Progenitor cell of endocrine pancreas (in vitro differentiated cells): ENCODE results near the gene PIK3R4. TPM values are rescaled to one million over a fixed set of nuclear protein-coding genes. Genes with fewer than 3 reads are reported as not detected.

Source experiments
- DNase-seq: peaks from one replicate; pipeline ENCODE4 v3.0.0; 2021; ENCODE audit warnings: low spot score; ENCODE audit not compliant: unreplicated experiment
- H3K27ac Mint-ChIP-seq: 2 replicates; pipeline ENCODE4 v1.8.0; 2021; ENCODE audit warnings: mild to moderate bottlenecking, moderate library complexity, mixed read lengths
- H3K27me3 Mint-ChIP-seq: 2 replicates; pipeline ENCODE4 v1.8.0; 2021; ENCODE audit warnings: mixed read lengths
- H3K36me3 Mint-ChIP-seq: 2 replicates; pipeline ENCODE4 v1.8.0; 2022; ENCODE audit warnings: mixed read lengths; ENCODE audit not compliant: insufficient read depth
- H3K4me1 Mint-ChIP-seq: 2 replicates; pipeline ENCODE4 v1.8.0; 2021; ENCODE audit warnings: low read depth, mixed read lengths
- H3K4me3 Mint-ChIP-seq: 2 replicates; pipeline ENCODE4 v1.8.0; 2021; ENCODE audit warnings: low read depth, mild to moderate bottlenecking, moderate library complexity, mixed read lengths
- H3K9me3 Mint-ChIP-seq: 2 replicates; pipeline ENCODE4 v1.8.0; 2021; ENCODE audit warnings: low read depth, mixed read lengths
- total RNA-seq: library from RNA; stranded (reverse); gene quantifications from 2 replicates; pipeline ENCODE4 v1.2.1, GENCODE V29; 2021
- TF ChIP-seq, protein P1 (sequence below): fragments of 200-600 bp; sonication (generic); IDR thresholded peaks from one replicate; pipeline ENCODE4 v1.5.0; 2021; ENCODE audit warnings: antibody characterized with exemption, mild to moderate bottlenecking; ENCODE audit not compliant: unreplicated experiment

PIK3R4 gene
- total RNA-seq, 1 donor from 2014 or later: 32.2 TPM

DNA sequence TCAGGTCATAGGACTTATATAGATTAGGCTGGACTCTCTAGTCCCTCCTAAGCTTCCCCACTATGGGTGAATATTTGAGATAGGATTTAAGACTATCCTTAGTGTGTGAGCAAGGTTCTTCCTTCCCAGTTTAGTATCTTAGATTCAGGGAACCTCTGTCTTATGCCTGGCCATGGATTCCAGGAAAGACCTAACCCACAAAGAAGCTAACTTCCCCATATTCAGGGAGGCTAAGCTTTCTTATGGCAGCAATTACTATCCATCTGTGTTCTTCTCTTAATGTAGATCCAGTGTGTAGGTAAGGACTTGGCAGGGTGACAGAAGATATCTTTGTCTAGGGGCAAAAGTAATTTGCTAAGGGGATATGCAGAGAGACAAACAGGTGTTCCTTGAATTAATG, 25.5 kb upstream of the PIK3R4 start:
- no peaks in the 10 kb centered on the region for H3K9me3 Mint-ChIP-seq
- H3K36me3 Mint-ChIP-seq: no peaks in the 10 kb centered on the region
- H3K4me1 Mint-ChIP-seq: no peaks in the 10 kb centered on the region
- no peak overlapping the region for H3K27ac Mint-ChIP-seq
- DNase-seq: no peak
- H3K4me3 Mint-ChIP-seq: no peak overlapping the region
- H3K27me3 Mint-ChIP-seq: peaks cover 6% of the 10 kb centered on the region
- TF ChIP-seq, protein P1, sequence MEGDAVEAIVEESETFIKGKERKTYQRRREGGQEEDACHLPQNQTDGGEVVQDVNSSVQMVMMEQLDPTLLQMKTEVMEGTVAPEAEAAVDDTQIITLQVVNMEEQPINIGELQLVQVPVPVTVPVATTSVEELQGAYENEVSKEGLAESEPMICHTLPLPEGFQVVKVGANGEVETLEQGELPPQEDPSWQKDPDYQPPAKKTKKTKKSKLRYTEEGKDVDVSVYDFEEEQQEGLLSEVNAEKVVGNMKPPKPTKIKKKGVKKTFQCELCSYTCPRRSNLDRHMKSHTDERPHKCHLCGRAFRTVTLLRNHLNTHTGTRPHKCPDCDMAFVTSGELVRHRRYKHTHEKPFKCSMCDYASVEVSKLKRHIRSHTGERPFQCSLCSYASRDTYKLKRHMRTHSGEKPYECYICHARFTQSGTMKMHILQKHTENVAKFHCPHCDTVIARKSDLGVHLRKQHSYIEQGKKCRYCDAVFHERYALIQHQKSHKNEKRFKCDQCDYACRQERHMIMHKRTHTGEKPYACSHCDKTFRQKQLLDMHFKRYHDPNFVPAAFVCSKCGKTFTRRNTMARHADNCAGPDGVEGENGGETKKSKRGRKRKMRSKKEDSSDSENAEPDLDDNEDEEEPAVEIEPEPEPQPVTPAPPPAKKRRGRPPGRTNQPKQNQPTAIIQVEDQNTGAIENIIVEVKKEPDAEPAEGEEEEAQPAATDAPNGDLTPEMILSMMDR: no peak

DNA sequence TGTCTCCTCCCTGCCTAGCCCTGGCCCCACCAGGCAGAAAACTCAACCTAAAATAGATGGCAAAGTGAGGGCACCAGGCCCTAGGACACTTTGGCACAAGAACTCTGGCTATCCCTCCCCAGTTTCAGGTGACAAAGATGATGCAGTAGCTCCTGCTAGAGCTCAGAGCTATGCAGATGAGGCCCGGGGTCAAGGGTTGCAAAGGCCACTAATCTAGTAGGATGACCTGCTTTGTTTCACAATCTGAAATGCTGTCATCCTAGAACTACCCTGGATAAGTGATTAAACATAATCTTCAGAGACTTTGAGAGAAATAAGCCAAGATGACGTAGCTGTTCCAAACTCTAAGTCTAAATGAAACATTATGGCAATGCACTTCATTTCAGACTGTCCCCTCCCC, 24.0 kb upstream of the PIK3R4 start:
- no peak overlapping the region for H3K27ac Mint-ChIP-seq
- H3K4me3 Mint-ChIP-seq: no peak overlapping the region
- peaks cover 6% of the 10 kb centered on the region for H3K27me3 Mint-ChIP-seq
- H3K36me3 Mint-ChIP-seq: no peaks in the 10 kb centered on the region
- DNase-seq: no peak
- H3K9me3 Mint-ChIP-seq: no peaks in the 10 kb centered on the region
- no peaks in the 10 kb centered on the region for H3K4me1 Mint-ChIP-seq
- TF ChIP-seq, protein P1: no peak

DNA sequence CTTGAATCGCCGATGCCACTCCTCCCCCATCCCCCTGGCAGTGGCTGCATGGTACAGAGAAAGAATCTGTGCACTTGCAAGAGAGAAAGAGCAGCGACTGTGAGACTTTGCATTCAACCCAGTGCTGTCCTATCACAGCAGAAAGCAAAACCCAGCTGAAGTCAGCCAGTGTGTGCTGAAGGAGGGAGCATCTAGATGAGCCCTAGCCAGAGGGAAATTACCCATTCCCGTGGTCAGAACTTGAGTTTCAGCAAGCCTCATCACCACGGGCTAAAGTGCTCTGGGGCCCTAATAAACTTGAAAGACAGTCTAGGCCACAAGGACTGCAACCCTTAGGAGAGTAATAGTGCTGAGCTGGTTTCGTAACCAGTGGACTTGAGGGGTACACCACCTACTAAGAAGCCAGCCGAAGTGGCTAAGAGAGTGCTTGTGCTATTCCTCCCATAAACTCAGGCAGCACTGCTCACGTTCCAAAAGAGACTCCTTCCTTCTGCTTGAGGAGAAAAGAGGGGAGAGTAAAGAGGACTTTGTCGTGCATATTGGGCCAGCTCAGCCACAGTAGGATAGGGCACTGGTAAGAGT, 15.2 kb upstream of the PIK3R4 start:
- Mint-ChIP-seq H3K36me3 (no peaks in the 10 kb centered on the region), H3K9me3 (no peaks in the 10 kb centered on the region), H3K4me1 (no peaks in the 10 kb centered on the region), H3K27ac (no peak overlapping the region), H3K4me3 (no peak overlapping the region), H3K27me3 (peaks cover 3% of the 10 kb centered on the region)
- DNase-seq: no peak
- TF ChIP-seq, protein P1: no peak

DNA sequence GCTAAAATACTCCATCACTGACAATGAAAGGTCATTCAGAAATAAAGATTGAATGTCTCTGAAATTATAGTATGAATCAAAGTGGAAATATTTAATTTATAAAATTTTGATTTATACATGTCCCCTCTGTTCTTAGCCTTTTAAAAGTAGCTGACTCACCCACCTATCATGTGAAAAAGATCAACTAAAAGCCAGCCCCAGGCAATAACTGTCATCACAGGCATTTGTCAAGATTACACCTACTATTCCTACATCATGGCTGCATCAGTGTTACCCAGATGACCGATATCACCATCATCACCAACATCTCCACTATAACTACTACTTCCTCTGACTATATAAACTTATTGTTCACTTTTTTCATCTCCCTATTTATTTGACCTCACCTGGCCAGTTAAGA, 14.3 kb upstream of the PIK3R4 start:
- H3K4me3 Mint-ChIP-seq: no peak overlapping the region
- H3K27ac Mint-ChIP-seq: no peak overlapping the region
- peaks cover 3% of the 10 kb centered on the region for H3K27me3 Mint-ChIP-seq
- no peaks in the 10 kb centered on the region for H3K9me3 Mint-ChIP-seq
- TF ChIP-seq, protein P1: no peak
- no peaks in the 10 kb centered on the region for H3K36me3 Mint-ChIP-seq
- no peaks in the 10 kb centered on the region for H3K4me1 Mint-ChIP-seq
- no peak for DNase-seq

DNA sequence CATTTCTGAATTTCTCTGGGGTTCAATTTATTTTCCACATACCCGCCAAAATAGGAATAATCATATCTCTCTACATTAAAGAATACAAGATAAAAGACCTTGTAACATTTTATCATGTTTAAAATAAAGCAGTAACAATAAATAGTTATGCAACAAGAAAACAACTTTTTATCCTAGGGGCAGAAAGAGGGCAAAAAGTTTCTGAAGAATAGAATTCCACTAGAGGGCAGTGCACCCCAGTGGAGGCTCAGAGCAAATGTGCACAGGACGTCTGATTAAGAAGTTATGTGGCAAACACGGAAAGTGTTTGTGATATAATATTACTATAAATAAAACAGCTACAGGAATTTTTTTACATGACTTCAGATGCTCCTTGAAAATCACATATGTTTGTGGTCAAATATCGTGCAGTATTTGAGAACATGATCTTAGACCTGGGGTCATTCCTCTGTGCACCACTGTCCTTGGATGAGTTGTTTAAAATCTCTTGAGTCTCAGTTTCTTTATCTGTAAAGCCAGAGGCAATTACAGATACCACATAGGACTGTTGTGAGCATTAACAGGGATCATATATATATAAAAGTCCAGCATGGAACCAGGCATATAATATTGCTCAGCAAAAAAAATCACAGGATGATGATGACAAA, 13.2 kb upstream of the PIK3R4 start:
- H3K4me3 Mint-ChIP-seq: no peak overlapping the region
- no peaks in the 10 kb centered on the region for H3K9me3 Mint-ChIP-seq
- no peaks in the 10 kb centered on the region for H3K4me1 Mint-ChIP-seq

More for the DNA sequence above, 13.2 kb upstream of the PIK3R4 start:
- H3K36me3 Mint-ChIP-seq: no peaks in the 10 kb centered on the region
- no peak for DNase-seq
- peaks cover 3% of the 10 kb centered on the region for H3K27me3 Mint-ChIP-seq
- no peak overlapping the region for H3K27ac Mint-ChIP-seq
- TF ChIP-seq, protein P1: peak; percentile 90
